HG03025 (cell line): Measurements from ENCODE around the gene SIDT2.
"Not testable (repeated sequence)": the region's sequence is repeated elsewhere in the genome, so short reads cannot be mapped to it uniquely, and the experiment has no call there.

Experiments used
- ATAC-seq: cut with Tn5 transposase; IDR thresholded peaks from one replicate; pipeline ENCODE4 v1.9.1; 2021; ENCODE audit warnings: mild to moderate bottlenecking, moderate library complexity; ENCODE audit not compliant: unreplicated experiment, low FRiP score

The SIDT2 gene

DNA sequence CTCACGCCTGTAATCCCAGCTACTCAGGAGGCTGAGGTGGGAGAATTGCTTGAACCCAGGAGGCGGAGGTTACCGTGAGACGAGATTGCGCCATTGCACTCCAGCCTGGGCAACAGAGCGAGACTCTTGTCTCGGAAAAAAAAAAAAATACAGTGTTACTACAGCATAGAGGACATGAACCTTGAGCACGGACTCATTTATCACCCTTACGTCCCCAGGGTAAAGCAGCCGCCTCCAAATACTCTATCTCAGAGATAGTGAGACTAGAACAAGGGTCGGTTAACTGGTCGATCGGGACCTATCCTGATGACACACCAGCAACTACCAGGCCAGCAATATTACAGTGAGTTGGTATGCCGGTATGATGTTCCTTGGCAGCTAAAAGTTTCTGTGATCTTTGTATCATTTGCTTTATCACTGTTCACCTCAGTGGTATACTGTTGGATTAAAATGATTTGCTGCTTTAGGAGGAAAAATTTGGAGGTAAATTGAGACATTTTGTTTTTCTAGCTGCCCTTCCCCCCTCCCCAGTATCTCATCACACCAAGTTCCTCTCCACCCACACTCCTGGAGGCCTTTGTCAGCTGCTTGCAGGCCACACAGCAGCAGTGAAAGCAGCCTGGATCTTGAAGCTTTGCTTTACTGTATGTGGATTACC, 7.0 kb upstream of the SIDT2 start:
- no peak for ATAC-seq

DNA sequence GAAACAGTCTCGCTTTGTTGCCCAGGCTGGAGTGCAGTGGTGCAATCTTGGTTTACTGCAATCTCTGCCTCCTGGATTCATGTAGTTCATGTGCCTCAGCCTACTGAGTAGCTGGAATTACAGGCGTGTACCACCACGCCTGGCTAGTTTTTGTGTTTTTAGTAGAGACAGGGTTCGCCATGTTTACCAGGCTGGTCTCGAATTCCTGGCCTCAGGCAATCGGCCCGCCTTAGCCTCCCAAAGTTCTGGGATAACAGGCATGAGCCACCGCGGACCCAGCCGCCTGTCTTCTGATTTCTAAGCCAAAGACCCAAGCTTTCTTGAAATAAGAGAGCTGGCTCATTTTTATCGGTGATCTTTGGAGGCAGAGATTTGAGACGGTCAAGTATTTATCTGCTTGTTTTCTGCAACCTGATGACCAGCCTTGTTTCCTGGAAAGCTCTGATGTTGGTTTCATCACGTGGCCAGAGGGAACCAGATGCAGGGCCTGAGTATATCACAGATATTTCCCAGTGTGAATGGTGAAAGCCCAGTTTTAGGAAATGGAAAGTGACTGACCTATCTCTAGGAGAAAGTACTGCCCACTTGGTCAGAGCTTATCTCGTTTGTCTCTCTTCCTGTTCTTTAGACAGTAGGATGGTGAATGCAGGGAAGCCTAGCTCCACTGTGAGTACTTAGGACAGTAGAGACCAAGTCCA, 5.7 kb upstream of the SIDT2 start:
- ATAC-seq = no peak

DNA sequence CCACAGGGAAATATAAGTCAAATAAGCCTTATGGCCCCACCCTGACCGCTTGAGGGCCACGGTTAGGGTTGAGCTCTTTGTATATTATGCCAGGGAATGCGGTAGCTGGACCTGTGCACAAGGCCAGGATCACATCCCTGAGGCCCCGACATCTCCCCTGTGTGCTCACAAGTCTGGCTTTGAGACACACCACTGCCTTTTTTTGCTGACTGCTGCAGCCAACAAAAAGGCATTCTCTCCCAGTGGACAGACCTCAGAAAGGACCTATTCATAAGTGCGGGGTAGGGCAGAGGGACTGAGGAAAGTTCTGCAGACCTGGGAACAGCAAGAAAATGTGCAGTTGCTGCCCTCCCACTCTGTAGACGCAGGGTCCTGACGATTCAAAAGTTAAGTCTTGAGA, 3.4 kb upstream of the SIDT2 start:
- no peak for ATAC-seq

DNA sequence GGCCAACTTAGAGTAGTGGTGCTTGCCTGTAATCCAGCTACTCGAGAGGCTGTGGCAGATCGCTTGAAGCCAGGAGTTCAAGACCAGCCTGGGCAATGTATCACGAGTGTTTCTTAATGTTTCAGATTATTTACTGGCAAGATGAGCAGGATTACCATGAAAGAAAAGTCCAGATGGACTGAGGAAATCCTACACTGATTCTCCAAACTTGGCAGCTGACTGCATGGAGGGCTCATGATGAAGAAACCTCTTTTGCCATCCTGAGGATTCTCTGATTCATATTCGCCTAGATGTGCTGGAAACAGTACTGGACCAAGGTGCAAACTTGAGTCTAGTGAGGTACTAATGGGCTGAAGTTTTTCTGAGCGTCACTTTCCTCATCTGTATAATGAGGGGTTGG, 2.8 kb upstream of the SIDT2 start:
- no peak for ATAC-seq

DNA sequence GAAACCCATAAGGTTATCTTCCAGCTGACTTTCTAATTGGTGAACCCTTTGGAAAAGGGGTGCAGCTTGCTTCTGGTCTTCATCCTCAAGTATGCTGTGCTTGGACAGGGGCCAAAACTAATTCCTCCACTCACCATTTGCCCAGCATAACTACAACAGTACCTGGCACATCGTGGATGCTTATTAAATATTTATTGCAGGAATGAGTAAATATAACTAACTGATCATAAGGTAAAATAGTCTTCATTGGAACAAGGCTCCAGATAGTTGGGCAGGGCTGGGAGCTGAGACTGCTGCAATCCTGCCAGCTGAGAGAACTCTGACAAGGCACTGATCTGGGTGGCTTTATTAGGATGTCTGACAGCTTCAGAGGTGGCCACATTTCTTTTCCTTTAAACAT, 2.4 kb upstream of the SIDT2 start:
- ATAC-seq = no peak

DNA sequence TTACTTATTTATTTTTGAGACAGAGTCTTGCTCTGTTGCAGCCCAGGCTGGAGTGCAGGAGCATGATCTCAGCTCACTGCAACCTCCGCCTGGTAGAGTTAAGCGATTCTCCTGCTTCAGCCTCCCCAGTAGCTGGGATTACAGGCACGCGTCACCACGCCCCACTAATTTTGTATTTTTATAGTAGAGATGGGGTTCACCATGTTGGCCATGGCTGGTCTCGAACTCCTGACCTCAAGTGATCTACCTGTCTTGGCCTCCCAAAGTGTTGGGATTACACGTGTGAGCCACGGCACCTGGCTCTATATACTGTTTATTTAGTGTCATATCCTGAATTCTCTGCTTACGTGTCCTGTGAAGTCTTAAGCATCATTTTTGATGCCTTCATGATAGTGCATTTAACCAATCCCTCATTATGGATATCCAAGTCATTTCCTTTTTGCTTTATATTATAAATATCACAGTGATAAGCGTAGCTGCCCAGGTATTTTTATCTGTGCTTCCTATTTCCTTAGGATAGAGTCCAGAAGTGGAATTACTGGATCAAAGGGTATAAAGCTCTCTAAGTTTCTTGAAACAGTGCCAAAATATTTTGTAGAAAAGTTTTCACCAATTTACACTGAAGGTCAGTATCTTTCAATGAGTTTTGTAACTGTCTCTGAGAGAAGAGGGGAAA, 871 bp upstream of the SIDT2 start:
- no peak for ATAC-seq

DNA sequence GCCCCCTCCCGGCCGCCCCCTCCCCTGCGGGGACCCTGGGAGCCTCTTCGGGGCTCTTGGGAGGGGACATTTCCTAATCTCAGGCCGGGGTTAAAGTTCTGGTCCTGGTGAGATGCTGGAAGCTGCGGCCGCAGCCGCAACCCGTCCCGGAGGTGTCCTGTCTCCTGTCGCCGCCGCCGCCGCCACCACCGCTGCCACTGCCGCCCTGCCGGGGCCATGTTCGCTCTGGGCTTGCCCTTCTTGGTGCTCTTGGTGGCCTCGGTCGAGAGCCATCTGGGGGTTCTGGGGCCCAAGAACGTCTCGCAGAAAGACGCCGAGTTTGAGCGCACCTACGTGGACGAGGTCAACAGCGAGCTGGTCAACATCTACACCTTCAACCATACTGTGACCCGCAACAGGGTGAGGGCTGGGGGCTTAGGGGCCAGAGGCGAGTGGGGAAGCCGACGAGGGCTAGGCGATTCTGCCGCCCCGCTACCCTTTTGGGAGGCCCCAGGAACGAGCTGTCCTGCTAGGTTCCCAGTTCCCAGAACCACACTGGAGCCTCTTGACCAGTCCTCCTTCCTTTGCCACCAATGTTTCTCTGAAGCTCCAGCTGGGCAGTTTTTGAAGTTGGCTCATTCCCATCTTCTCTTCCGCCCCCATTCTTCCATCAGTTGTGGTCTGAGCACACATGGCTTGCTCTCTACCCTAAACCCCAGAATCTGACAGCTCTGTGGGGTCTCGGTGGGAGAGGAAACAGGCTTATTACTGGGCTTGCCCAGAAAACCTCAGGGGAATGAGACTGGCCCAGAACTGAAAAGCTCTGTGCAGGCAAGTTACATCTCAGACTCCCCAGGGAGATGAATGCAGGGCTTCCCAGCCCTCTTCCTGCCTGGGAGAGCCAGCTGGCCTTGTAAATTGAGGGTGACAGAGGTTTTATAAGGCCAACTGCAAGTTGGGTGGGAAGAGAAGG, 781 bp downstream of the SIDT2 start:
- peak; percentile 42 for ATAC-seq

DNA sequence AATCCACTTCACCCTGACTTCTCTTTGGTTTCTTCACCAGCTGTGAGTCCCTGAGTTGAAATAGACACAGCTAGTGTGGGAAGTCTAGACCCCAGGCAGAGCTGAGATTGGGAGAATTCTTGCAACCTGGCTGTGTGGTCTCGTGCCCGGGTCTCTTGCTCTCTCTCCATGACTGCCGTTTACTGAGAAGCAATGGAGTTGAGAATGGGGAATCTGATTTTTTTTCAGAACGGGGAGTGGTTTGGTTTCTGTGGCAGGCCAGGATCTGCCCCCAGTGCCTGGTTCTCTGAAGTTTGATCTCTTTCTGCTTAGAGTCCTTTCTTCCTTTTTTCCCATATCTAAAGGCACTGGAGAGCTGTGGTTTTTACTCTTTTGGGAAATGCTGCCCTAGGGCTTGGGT, 1.5 kb downstream of the SIDT2 start:
- ATAC-seq = no peak

DNA sequence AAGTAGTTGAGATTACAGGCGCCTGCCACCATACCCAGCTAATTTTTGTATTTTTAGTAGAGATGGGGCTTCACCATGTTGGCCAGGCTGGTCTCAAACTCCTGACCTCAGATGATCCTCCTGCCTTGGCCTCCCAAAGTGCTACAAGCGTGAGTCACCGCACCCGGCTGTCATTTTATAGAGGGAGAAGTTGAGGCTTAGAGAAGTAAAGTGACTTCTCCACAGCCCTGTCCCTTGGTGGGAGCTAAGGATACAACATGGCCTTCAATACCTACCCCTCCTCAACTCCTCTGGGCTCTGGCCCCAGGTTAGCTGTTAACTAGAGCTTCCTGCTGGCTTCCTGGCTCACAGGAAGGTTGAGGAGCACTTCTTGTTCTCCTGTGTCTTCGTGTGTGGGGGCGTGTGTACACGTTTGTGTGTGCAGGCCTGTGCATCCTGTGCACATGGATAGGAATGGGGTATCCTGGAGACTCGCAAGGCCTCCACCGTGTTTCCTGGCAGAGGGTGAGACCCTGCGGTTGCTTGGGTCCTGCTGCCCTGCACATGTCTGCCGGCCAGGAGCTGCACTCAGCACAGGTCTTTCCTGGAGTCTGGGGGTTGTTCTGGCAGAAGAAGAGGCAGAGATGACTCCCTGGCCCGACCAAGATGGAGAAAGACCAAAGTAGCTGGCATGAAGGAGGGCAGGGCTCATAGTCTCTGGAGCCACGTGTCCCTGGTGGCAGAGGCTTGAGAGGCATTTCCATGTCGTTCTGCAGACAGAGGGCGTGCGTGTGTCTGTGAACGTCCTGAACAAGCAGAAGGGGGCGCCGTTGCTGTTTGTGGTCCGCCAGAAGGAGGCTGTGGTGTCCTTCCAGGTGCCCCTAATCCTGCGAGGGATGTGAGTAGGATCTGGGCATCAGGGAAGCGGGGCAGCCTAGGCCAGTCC, 2.4 kb downstream of the SIDT2 start:
- ATAC-seq = no peak

DNA sequence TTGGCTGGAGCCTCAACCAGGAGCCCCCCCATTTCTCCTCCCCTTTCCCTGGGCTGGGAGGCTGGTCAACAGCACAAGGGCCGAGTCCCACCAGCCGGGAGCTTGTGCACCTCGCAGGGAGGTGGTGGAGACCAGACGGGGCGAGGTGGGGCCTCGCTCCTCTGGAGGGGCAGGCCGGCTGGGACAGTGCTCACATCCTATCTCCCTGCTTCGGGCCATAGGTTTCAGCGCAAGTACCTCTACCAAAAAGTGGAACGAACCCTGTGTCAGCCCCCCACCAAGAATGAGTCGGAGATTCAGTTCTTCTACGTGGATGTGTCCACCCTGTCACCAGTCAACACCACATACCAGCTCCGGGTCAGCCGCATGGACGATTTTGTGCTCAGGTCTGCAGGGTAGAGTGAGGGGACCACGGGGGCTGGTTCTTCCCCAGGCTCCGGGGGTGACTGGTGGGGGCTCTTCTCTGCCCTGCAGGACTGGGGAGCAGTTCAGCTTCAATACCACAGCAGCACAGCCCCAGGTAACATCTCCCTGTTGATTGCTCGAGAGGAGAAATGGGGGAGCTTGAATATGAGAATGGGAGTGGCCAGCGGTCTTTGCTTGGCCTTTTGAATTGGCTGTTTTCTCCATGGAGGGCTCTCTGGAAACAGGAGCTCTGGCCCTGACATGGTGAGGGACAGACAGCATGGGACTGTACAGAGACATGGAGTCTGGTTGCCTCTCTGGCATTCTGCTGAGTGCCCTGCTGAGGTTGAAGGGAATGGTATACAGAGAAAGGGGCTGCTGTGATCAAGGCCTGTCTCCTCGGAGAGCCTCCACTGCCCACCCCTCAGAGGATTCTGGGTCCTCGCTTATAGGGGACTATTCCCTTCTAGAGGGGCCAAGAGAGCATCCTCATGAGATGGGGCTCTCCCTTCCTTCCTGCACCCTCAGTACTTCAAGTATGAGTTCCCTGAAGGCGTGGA, 3.3 kb downstream of the SIDT2 start:
- no peak for ATAC-seq

DNA sequence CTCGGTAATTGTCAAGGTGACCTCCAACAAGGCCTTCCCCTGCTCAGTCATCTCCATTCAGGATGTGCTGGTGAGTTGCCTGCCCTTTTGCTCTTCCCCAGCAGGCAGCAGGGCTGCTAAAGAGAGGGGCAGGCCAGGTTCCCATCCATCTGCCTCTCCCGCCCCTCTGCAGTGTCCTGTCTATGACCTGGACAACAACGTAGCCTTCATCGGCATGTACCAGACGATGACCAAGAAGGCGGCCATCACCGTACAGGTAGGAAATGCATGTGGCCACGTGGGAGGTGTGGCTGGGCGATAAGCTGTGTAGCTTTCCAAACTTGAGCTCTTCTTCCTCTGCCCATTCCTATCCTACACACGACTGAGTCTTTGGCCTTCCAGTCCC, 4.0 kb downstream of the SIDT2 start:
- no peak for ATAC-seq

DNA sequence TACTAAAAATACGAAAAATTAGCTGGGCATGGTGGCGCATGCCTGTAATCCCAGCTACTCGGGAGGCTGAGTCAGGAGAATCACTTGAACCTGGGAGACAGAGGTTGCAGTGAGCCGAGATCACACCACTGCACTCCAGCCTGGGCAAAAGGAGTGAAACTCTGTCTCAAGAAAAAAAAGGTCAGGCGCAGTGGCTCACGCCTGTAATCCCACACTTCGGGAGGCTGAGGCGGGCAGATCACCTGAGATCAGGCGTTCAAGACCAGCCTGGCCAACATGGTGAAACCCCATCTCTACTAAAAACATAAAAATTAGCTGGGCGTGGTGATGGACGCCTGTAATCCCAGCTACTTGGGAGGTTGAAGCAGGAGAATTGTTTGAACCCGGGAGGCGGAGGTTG, 4.6 kb downstream of the SIDT2 start:
- not testable (repeated sequence) for ATAC-seq

DNA sequence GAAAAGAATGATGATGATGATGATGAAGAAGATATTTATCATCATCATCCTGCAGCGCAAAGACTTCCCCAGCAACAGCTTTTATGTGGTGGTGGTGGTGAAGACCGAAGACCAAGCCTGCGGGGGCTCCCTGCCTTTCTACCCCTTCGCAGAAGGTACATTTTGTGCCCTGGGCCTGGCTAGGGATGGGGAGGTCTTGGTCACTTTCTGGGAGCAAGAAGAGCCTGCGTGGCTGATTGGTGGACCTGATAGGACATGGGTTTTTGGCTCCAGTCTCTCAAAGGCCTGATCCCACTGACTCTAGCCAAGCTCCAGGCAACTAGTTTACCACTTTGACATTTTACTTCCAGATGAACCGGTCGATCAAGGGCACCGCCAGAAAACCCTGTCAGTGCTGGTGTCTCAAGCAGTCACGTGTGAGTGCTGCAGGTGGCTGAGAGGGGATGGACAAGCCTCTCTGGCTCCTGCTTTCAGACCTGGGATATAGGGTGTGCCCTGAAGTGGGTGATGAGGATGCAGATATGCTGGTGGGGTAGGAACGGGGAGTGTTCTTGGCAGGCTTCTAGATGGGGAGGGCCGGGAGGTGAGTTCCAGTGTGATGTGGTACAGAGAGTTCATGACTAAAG, 5.3 kb downstream of the SIDT2 start:
- no peak for ATAC-seq

DNA sequence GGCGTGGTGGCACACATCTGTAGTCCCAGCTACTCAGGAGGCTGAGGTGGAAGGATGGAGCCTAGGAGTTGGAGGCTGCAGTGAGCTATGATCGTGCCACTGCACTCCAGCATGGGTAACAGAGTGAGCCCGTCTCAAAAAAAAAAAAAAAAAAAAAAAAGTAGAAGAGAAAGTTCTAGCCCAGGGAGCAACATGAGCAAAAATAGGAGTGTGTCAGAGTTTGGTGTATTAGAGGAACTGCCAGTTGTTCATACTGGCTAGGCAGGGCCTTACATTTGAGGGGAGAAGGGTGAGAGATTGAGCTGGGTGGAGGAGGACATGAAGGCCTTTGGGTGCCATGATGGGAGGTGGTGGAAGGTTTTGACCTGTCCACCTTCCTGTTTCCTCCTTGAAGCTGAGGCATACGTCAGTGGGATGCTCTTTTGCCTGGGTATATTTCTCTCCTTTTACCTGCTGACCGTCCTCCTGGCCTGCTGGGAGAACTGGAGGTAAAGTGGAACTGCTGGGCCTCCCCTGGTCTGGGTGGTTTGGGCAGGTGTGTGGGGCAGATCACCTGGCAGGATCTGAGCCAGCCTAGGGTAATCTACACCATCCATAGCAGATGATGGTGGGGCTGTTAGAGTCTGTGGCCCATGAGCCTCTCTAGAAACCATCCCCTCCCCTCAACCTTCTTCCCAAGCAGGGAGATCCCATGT, 7.3 kb downstream of the SIDT2 start:
- no peak for ATAC-seq

DNA sequence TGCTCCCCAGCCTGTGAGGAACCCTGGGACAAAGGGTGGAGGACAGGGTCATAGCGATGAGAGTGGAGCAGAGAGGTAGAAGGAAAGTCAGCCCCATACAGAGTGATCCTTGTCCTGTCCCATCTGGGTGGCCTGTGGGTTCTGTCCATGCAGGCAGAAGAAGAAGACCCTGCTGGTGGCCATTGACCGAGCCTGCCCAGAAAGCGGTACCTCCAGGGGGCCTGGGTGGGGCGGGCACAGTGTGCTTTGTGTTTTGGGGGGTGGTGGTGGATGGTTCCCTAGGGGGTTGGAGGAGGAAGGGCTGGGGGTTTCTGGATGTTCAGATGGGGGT, 7.9 kb downstream of the SIDT2 start:
- no peak for ATAC-seq

DNA sequence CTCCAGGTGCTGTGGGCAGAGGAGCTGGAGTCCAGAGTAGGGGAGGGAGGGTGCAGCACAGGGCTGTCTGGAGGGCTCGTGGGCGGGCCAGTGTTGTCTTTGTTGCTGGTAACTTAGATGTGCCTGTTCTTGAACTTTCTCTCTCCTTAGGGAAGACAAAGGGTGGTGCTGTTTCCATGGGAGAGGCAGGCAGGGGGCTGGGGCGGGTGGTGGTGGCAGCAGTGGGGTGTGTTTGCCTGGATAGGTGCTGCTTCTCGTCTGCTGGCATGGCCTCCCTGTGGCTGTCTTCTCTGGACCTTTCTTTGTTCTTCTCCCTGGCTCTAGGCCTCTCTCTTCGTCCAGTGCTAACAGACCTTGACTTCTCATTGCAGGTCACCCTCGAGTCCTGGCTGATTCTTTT, 8.5 kb downstream of the SIDT2 start:
- ATAC-seq = no peak

DNA sequence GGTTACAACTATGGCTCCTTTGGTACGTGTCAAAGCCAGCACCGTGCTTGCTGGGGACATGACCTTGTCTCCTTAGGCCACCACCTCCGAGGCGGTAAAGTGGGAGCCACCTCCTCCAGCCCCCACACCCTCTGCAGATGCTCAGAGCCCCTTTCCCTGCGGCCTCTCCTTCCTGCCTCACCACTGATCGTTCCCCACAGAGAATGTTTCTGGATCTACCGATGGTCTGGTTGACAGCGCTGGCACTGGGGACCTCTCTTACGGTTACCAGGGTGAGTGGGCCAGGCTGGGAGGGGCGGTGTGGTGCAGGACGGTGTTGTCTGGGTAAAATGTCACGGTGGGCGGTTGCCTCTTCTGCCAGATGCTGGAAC, 8.9 kb downstream of the SIDT2 start:
- no peak for ATAC-seq
